Suprapubic skin (tissue), 4 donors: Measurements from ENCODE around the gene OS9.

Source experiments
- EP300 ChIP-seq: sonication (generic); formaldehyde crosslinking; IDR thresholded peaks from one replicate; pipeline ENCODE4 v1.6.1; 2017; ENCODE audit warnings: antibody characterized with exemption
- POLR2A ChIP-seq, 2 donors: fragments of 450-650 bp; IDR thresholded peaks; one replicate each; pipeline ENCODE4 v1.6.1; 2017; ENCODE audit warnings: antibody characterized with exemption in 2 of 2, mild to moderate bottlenecking in 2 of 2, moderate library complexity in 2 of 2
- POLR2AphosphoS5 ChIP-seq, 3 donors: sonication (generic); formaldehyde crosslinking; IDR thresholded peaks; one replicate each; pipeline ENCODE4 v1.6.1; 2017; ENCODE audit warnings: antibody characterized with exemption in 3 of 3
- TF ChIP-seq, protein P1 (sequence below), 2 donors: fragments of 200-600 bp in 1 of 2; fragments of 450-650 bp in 1 of 2; sonication (generic) in 1 of 2; IDR thresholded peaks; one replicate each; pipeline ENCODE4 v1.5.1; 2016 to 2019; ENCODE audit warnings: antibody characterized with exemption in 2 of 2, mild to moderate bottlenecking in 1 of 2, moderate library complexity in 1 of 2

DNA sequence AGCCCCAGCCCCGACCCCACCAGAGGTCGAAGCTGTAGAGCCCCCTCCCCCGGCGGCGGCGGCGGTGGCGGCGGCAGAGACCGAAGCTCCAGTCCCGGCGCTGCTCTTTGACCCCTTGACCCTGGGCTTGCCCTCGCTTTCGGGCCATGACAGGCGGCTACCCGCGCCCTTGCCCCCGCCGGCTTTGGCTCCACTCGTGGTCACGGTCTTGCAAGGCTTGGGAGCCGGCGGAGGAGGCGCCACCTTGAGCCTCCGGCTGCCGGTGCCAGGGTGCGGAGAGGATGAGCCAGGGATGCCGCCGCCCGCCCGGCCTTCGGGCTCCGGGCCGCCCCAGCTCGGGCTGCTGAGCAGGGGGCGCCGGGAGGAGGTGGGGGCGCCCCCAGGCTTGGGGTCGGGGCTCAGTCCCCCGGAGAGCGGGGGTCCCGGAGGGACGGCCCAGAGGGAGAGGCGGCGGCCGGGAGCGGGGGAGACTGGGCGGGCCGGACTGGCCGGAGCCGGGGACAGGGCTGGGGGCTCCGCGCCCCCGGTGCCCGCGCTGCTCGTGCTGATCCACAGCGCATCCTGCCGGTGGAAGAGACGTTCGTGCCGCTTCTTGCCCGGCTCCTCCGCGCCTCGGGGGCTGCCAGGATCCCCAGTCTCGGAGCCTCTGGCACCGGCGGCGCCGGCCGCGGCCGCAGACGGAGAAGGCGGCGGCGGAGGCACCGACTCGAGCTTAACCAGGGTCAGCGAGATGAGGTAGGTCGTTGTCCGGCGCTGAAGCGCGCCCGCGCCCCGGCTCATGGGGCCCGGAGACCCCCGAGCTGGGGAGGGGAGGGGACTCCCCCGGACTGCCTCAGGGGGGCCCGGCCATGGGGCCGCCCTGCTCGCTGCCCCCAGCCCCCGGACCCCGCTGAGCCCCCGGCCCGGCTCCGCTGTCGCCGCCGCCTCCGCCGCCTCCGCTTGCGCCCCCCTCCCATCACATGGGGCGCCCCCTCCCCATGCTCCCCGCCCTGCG, 43.8 kb downstream of the OS9 start:
- TF ChIP-seq, protein P1, sequence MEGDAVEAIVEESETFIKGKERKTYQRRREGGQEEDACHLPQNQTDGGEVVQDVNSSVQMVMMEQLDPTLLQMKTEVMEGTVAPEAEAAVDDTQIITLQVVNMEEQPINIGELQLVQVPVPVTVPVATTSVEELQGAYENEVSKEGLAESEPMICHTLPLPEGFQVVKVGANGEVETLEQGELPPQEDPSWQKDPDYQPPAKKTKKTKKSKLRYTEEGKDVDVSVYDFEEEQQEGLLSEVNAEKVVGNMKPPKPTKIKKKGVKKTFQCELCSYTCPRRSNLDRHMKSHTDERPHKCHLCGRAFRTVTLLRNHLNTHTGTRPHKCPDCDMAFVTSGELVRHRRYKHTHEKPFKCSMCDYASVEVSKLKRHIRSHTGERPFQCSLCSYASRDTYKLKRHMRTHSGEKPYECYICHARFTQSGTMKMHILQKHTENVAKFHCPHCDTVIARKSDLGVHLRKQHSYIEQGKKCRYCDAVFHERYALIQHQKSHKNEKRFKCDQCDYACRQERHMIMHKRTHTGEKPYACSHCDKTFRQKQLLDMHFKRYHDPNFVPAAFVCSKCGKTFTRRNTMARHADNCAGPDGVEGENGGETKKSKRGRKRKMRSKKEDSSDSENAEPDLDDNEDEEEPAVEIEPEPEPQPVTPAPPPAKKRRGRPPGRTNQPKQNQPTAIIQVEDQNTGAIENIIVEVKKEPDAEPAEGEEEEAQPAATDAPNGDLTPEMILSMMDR (IDR thresholded peaks at IDR 0.05): peak in 1 of 2 donors; percentile 40
- TF ChIP-seq POLR2A (IDR thresholded peaks at IDR 0.05) (no peak), EP300 (no peak), POLR2AphosphoS5 (IDR thresholded peaks at IDR 0.05) (no peak)
